Islet of Langerhans (tissue), 1 donor: ENCODE measurements around the gene SEC61B.

Experiments
- FAIRE-seq: peaks from one replicate; lab custom pipeline; 2011; peaks lifted over from hg19 to GRCh38; lab: Jason Lieb, UNC

The SEC61B gene

DNA sequence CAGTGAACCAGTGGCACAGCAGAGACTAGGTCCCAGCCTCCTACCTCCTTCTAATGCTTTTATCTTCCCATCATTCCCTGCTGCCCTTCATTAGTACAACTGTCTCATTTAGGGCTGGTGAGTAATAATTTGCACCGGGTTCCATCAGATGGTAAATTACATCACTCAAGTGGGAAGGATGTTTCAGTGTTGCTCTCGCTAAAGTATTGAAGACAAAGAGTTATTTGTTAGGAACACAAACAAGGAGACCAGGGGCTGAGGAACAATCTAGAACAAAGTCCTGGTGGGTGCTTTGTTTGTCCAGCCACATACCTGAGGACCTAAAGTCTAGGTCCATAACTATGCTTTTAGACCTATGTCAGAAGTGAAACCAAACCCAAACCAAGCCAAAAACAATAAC is 52.4 kb downstream of the SEC61B start:
- FAIRE-seq = no peak
